Activated CD8-positive, alpha-beta T cell treated with anti-CD3 and anti-CD28 coated beads for 36 hours (primary cell): Measurements from ENCODE around the gene IGF2R. TPM values are rescaled to one million over a fixed set of nuclear protein-coding genes. Genes with fewer than 3 reads are reported as not detected.
A peak's percentile ranks its signal among the peaks of the same experiment; 100 is the strongest.

Experiments
- ATAC-seq: fragments of 200-7000 bp; cut with Tn5 transposase; one replicate; pipeline ENCODE4 v1.10.0; 2021; ENCODE audit warnings: mild to moderate bottlenecking, moderate library complexity
- CTCF ChIA-PET: fragments of 350-600 bp; sonication (Branson Sonifier 250); formaldehyde crosslinking; loops from one replicate; lab custom pipeline; 2021; ENCODE audit warnings: antibody characterized with exemption; lab: Charles Lee
- POLR2A ChIA-PET: fragments of 350-600 bp; sonication (Branson Sonifier 250); formaldehyde crosslinking; loops from one replicate; lab custom pipeline; 2021; ENCODE audit warnings: antibody characterized with exemption; lab: Charles Lee
- DNase-seq: peaks from one replicate; pipeline ENCODE4 v3.0.0-alpha.2; 2020
- H3K27ac Mint-ChIP-seq: one replicate; pipeline ENCODE4 v1.8.0; 2021; ENCODE audit warnings: mild to moderate bottlenecking, mixed read lengths
- H3K27me3 Mint-ChIP-seq: one replicate; pipeline ENCODE4 v1.8.0; 2021; ENCODE audit warnings: mixed read lengths
- H3K36me3 Mint-ChIP-seq: one replicate; pipeline ENCODE4 v1.8.0; 2021; ENCODE audit warnings: low read depth, mixed read lengths
- H3K4me1 Mint-ChIP-seq: one replicate; pipeline ENCODE4 v1.8.0; 2021; ENCODE audit warnings: low read depth, mixed read lengths
- H3K4me3 Mint-ChIP-seq: one replicate; pipeline ENCODE4 v1.8.0; 2021; ENCODE audit warnings: mild to moderate bottlenecking, moderate library complexity, mixed read lengths
- H3K9me3 Mint-ChIP-seq: one replicate; pipeline ENCODE4 v1.8.0; 2021; ENCODE audit warnings: mixed read lengths
- CTCF ChIP-seq: fragments of 200-600 bp; IDR thresholded peaks from one replicate; pipeline ENCODE4 v1.8.0; 2022; ENCODE audit warnings: antibody characterized with exemption, mild to moderate bottlenecking
- intact Hi-C: fragments of 100-400 bp; cut with micrococcal nuclease; formaldehyde crosslinking; loops from one replicate; pipeline ENCODE4 v1.10.0; 2022
- total RNA-seq, 2 experiments: library from RNA; stranded (reverse); gene quantifications; one replicate each; pipeline ENCODE4 v1.2.3, GENCODE V29; 2021

IGF2R gene
- total RNA-seq, 2 experiments from 2014 or later: 81.7 to 82.4 TPM

- intact Hi-C loops: no loop called here
- peaks cover 74% of the 10 kb centered on the region for H3K36me3 Mint-ChIP-seq
- H3K27me3 Mint-ChIP-seq: no peaks in the 10 kb centered on the region
- H3K27ac Mint-ChIP-seq: no peak overlapping the region
- ChIA-PET CTCF (no interaction called here), POLR2A (no interaction called here)
- no peaks in the 10 kb centered on the region for H3K9me3 Mint-ChIP-seq
- TF ChIP-seq CTCF: no peak
- H3K4me1 Mint-ChIP-seq: peaks cover 28% of the 10 kb centered on the region
- ATAC-seq: no peak
- no peak for DNase-seq
- no peak overlapping the region for H3K4me3 Mint-ChIP-seq
Measured at GRCh38 chr6:160065200-160065599, 96.3 kb downstream of the IGF2R start.

GRCh38 chr6:160067564-160067963 is 98.7 kb downstream of the IGF2R start:
- TF ChIP-seq CTCF: no peak
- intact Hi-C loops: no loop called here
- Mint-ChIP-seq H3K9me3 (no peaks in the 10 kb centered on the region), H3K4me1 (peaks cover 28% of the 10 kb centered on the region), H3K4me3 (no peak overlapping the region), H3K27me3 (no peaks in the 10 kb centered on the region), H3K36me3 (peaks cover 73% of the 10 kb centered on the region), H3K27ac (no peak overlapping the region)
- CTCF ChIA-PET: interaction anchor here (1.2 kb wide), 1 partner anchor 113 kb away, joined by 3 read pairs; no protein-coding TSS in a partner anchor
- POLR2A ChIA-PET: no interaction called here
- ATAC-seq (no peak), DNase-seq (no peak)

- DNase-seq (no peak), ATAC-seq (no peak)
- Mint-ChIP-seq H3K4me1 (peaks cover 28% of the 10 kb centered on the region), H3K4me3 (no peak overlapping the region), H3K27me3 (no peaks in the 10 kb centered on the region), H3K9me3 (no peaks in the 10 kb centered on the region), H3K36me3 (peaks cover 76% of the 10 kb centered on the region), H3K27ac (peak overlapping the region; percentile 11)
- intact Hi-C loops: no loop called here
- POLR2A ChIA-PET: no interaction called here
- CTCF ChIA-PET: no interaction called here
- TF ChIP-seq CTCF: no peak
Measured at GRCh38 chr6:160068346-160068745, 99.5 kb downstream of the IGF2R start.

GRCh38 chr6:160069050-160069454 is 100.2 kb downstream of the IGF2R start:
- H3K36me3 Mint-ChIP-seq: peaks cover 77% of the 10 kb centered on the region
- no peaks in the 10 kb centered on the region for H3K9me3 Mint-ChIP-seq
- peak; percentile 49 for DNase-seq
- ATAC-seq: peak; percentile 73
- intact Hi-C loops: no loop called here
- no peak for TF ChIP-seq CTCF
- no peak overlapping the region for H3K27ac Mint-ChIP-seq
- H3K27me3 Mint-ChIP-seq: no peaks in the 10 kb centered on the region
- CTCF ChIA-PET: interaction anchor here (1.0 kb wide), 1 partner anchor 386 kb away, joined by 3 read pairs; no protein-coding TSS in a partner anchor
- H3K4me3 Mint-ChIP-seq: no peak overlapping the region
- POLR2A ChIA-PET: interaction anchor here (0.6 kb wide), 1 partner anchor 202 kb away, joined by 4 read pairs; no protein-coding TSS in a partner anchor
- H3K4me1 Mint-ChIP-seq: peaks cover 28% of the 10 kb centered on the region

- Mint-ChIP-seq H3K27ac (no peak overlapping the region), H3K4me1 (peaks cover 28% of the 10 kb centered on the region), H3K27me3 (no peaks in the 10 kb centered on the region), H3K4me3 (no peak overlapping the region), H3K36me3 (peaks cover 74% of the 10 kb centered on the region), H3K9me3 (no peaks in the 10 kb centered on the region)
- CTCF ChIA-PET: interaction anchor here (1.0 kb wide), 1 partner anchor 386 kb away, joined by 3 read pairs; no protein-coding TSS in a partner anchor
- POLR2A ChIA-PET: interaction anchor here (0.6 kb wide), 1 partner anchor 201 kb away, joined by 4 read pairs; no protein-coding TSS in a partner anchor
- TF ChIP-seq CTCF: no peak
- ATAC-seq: no peak
- intact Hi-C loops: no loop called here
- DNase-seq: no peak
Measured at GRCh38 chr6:160069459-160069858, 100.6 kb downstream of the IGF2R start.
